ENCODE data around the gene NMNAT2. TPM values are rescaled to one million over a fixed set of nuclear protein-coding genes. Genes with fewer than 3 reads are reported as not detected.

NMNAT2 gene
- total RNA-seq, 1 experiment from 2014 or later, result not detected

- ChIA-PET RAD21 (ENCODE audit: low non-redundant PET in 1 of 2, low total read pairs in 2 of 2, uncharacterized antibody in 2 of 2, unreplicated experiment in 2 of 2) (no interaction called here), CTCF (no interaction called here), POLR2A (no interaction called here)
- no peaks in the 10 kb centered on the region for H3K36me3 ChIP-seq (ENCODE audit: control insufficient read depth in 1 of 2, insufficient read depth in 2 of 2, low read length in 2 of 2)
- no peaks in the 10 kb centered on the region for H3K79me2 ChIP-seq (ENCODE audit: insufficient read depth, low read length)
- no TSS peak for BruUV-seq (replicated peaks)
- H3K9me3 ChIP-seq (ENCODE audit: control insufficient read depth in 1 of 2, insufficient read depth in 1 of 2, low read depth in 1 of 2, low read length in 2 of 2), result no peaks in the 10 kb centered on the region
- no peaks in the 10 kb centered on the region for H3K9me2 ChIP-seq (ENCODE audit: insufficient read depth)
- no peaks in the 10 kb centered on the region for H3K4me1 ChIP-seq (ENCODE audit: control insufficient read depth in 1 of 2, insufficient read depth in 2 of 2, low read length in 2 of 2)
- no peaks in the 10 kb centered on the region for H3K27me3 ChIP-seq (ENCODE audit: insufficient read depth, low read length)
- H3K4me3 ChIP-seq (replicated peaks in 1 of 2; ENCODE audit: low read depth in 1 of 2, low read length in 2 of 2), result no peak overlapping the region
- no peak overlapping the region for H3K27ac ChIP-seq (ENCODE audit: low read depth, low read length)
- intact Hi-C loops (cut with micrococcal nuclease), result no loop called here
- H3K4me2 ChIP-seq (ENCODE audit: low read length), result no peak overlapping the region
- H2AFZ ChIP-seq (ENCODE audit: low read depth, low read length, poor library complexity, severe bottlenecking), result no peak overlapping the region
- H3K9ac ChIP-seq (ENCODE audit: low read length), result no peak overlapping the region
- DNase-seq (ENCODE audit: low read depth, low spot score) (no peak), ATAC-seq (no peak)
- no peaks in the 10 kb centered on the region for H4K20me1 ChIP-seq (ENCODE audit: insufficient read depth)
- TF ChIP-seq EGR1 (IDR thresholded peaks at IDR 0.05; ENCODE audit: low read depth) (no peak), SRF (IDR thresholded peaks at IDR 0.05; ENCODE audit: low read depth) (no peak)
These were observed 10.2 kb downstream of the NMNAT2 start for GRCh38 chr1:183407961-183408360.

GRCh38 chr1:183407474-183407873, 10.7 kb downstream of the NMNAT2 start:
- no peak overlapping the region for H3K4me2 ChIP-seq (ENCODE audit: low read length)
- intact Hi-C loops (cut with micrococcal nuclease), result no loop called here
- H3K9ac ChIP-seq (ENCODE audit: low read length), result no peak overlapping the region
- no peak overlapping the region for H3K27ac ChIP-seq (ENCODE audit: low read depth, low read length)
- no peaks in the 10 kb centered on the region for H4K20me1 ChIP-seq (ENCODE audit: insufficient read depth)
- H3K9me3 ChIP-seq (ENCODE audit: control insufficient read depth in 1 of 2, insufficient read depth in 1 of 2, low read depth in 1 of 2, low read length in 2 of 2), result no peaks in the 10 kb centered on the region
- ATAC-seq, result no peak
- no peaks in the 10 kb centered on the region for H3K4me1 ChIP-seq (ENCODE audit: control insufficient read depth in 1 of 2, insufficient read depth in 2 of 2, low read length in 2 of 2)
- H2AFZ ChIP-seq (ENCODE audit: low read depth, low read length, poor library complexity, severe bottlenecking), result no peak overlapping the region
- ChIA-PET CTCF (no interaction called here), POLR2A (no interaction called here), RAD21 (ENCODE audit: low non-redundant PET in 1 of 2, low total read pairs in 2 of 2, uncharacterized antibody in 2 of 2, unreplicated experiment in 2 of 2) (no interaction called here)
- no peaks in the 10 kb centered on the region for H3K36me3 ChIP-seq (ENCODE audit: control insufficient read depth in 1 of 2, insufficient read depth in 2 of 2, low read length in 2 of 2)
- H3K79me2 ChIP-seq (ENCODE audit: insufficient read depth, low read length), result no peaks in the 10 kb centered on the region
- no peaks in the 10 kb centered on the region for H3K27me3 ChIP-seq (ENCODE audit: insufficient read depth, low read length)
- H3K9me2 ChIP-seq (ENCODE audit: insufficient read depth), result no peaks in the 10 kb centered on the region
- DNase-seq (ENCODE audit: low read depth, low spot score), result no peak
- no peak overlapping the region for H3K4me3 ChIP-seq (replicated peaks in 1 of 2; ENCODE audit: low read depth in 1 of 2, low read length in 2 of 2)
- BruUV-seq (replicated peaks), result no TSS peak
- TF ChIP-seq FOSL1 (IDR thresholded peaks at IDR 0.05; ENCODE audit: low read depth), result no peak
- TF ChIP-seq EGR1 (IDR thresholded peaks at IDR 0.05; ENCODE audit: low read depth), result no peak
- TF ChIP-seq MAX (IDR thresholded peaks at IDR 0.05), result no peak

GRCh38 chr1:183404476-183404875, 13.7 kb downstream of the NMNAT2 start:
- Histone ChIP-seq H3K9ac (ENCODE audit: low read length) (no peak overlapping the region), H3K4me1 (ENCODE audit: control insufficient read depth in 1 of 2, insufficient read depth in 2 of 2, low read length in 2 of 2) (no peaks in the 10 kb centered on the region), H3K36me3 (ENCODE audit: control insufficient read depth in 1 of 2, insufficient read depth in 2 of 2, low read length in 2 of 2) (no peaks in the 10 kb centered on the region), H4K20me1 (ENCODE audit: insufficient read depth) (no peaks in the 10 kb centered on the region), H3K79me2 (ENCODE audit: insufficient read depth, low read length) (no peaks in the 10 kb centered on the region), H3K9me2 (ENCODE audit: insufficient read depth) (no peaks in the 10 kb centered on the region), H3K27ac (ENCODE audit: low read depth, low read length) (no peak overlapping the region), H3K9me3 (ENCODE audit: control insufficient read depth in 1 of 2, insufficient read depth in 1 of 2, low read depth in 1 of 2, low read length in 2 of 2) (no peaks in the 10 kb centered on the region), H3K4me3 (replicated peaks in 1 of 2; ENCODE audit: low read depth in 1 of 2, low read length in 2 of 2) (no peak overlapping the region), H2AFZ (ENCODE audit: low read depth, low read length, poor library complexity, severe bottlenecking) (no peak overlapping the region), H3K4me2 (ENCODE audit: low read length) (no peak overlapping the region), H3K27me3 (ENCODE audit: insufficient read depth, low read length) (no peaks in the 10 kb centered on the region)
- ATAC-seq, result no peak
- ChIA-PET RAD21 (ENCODE audit: low non-redundant PET in 1 of 2, low total read pairs in 2 of 2, uncharacterized antibody in 2 of 2, unreplicated experiment in 2 of 2) (no interaction called here), POLR2A (no interaction called here), CTCF (no interaction called here)
- intact Hi-C loops (cut with micrococcal nuclease), result no loop called here
- no TSS peak for BruUV-seq (replicated peaks)
- DNase-seq (ENCODE audit: low read depth, low spot score), result no peak
- TF ChIP-seq TCF7L2 (IDR thresholded peaks at IDR 0.05; ENCODE audit: borderline replicate concordance, extremely low read depth, insufficient read depth, insufficient read length) (no peak), POLR2A (IDR thresholded peaks at IDR 0.05; ENCODE audit: borderline replicate concordance, extremely low read depth, insufficient read depth, insufficient read length) (no peak), CBX3 (IDR thresholded peaks at IDR 0.05; ENCODE audit: low read depth) (no peak), CEBPB (IDR thresholded peaks at IDR 0.05; ENCODE audit: low read depth) (no peak)

All from HCT116 (cell line).